Neural cell (in vitro differentiated cells): ENCODE measurements around the gene S1PR3.
"Not testable (repeated sequence)": the region's sequence is repeated elsewhere in the genome, so short reads cannot be mapped to it uniquely, and the experiment has no call there.

Source experiments
- CTCF ChIP-seq: fragments of 450-650 bp; IDR thresholded peaks from 2 replicates; pipeline ENCODE4 v1.5.1; 2014; ENCODE audit warnings: antibody characterized with exemption, mild to moderate bottlenecking, moderate library complexity; ENCODE audit not compliant: poor library complexity, severe bottlenecking
- EP300 ChIP-seq: fragments of 450-650 bp; conservative IDR thresholded peaks from 2 replicates; pipeline ENCODE4 v1.6.1; 2014; ENCODE audit warnings: antibody characterized with exemption, mild to moderate bottlenecking, moderate library complexity; ENCODE audit not compliant: poor library complexity, severe bottlenecking
- EZH2 ChIP-seq: fragments of 200-600, 300-800 bp; shearing (Covaris generic), sonication (generic); IDR thresholded peaks from 2 replicates; pipeline ENCODE4 v1.6.1; 2014; ENCODE audit warnings: antibody characterized with exemption, low read length, borderline replicate concordance, mild to moderate bottlenecking; ENCODE audit not compliant: insufficient read depth, poor library complexity, severe bottlenecking
- RAD21 ChIP-seq: fragments of 450-650 bp; conservative IDR thresholded peaks from 2 replicates; pipeline ENCODE4 v1.6.1; 2014; ENCODE audit warnings: antibody characterized with exemption, mild to moderate bottlenecking, moderate library complexity
- TAF1 ChIP-seq: IDR thresholded peaks from 2 replicates; pipeline ENCODE4 v1.6.1; 2012; ENCODE audit warnings: low read depth

DNA sequence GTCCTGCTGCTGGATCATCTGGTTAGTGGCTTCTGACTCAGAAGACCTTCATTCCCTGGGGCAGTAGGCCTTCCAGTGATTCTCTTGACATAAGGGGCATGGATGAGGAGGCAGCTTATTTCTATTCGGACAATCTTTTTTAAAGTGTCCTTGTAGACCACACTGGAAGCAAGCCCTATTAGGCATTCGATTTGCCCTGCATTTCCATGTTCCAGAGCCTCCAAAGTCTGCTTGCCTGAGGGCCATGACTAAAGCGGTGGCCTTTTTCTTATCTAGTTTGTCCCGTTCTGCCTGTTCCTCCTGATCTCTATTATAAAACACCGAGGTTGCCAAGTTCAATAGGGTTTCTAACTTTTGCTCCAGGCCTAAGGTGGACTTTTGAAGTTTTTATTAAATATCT lies 49.7 kb upstream of the S1PR3 start:
- TF ChIP-seq RAD21, EZH2, TAF1, CTCF, EP300: not testable (repeated sequence)
